ENCODE measurements around the gene INTS15. TPM values are rescaled to one million over a fixed set of nuclear protein-coding genes. Genes with fewer than 3 reads are reported as not detected.

INTS15 gene
- total RNA-seq, 1 experiment from 2014 or later: 16.2 TPM

DNA sequence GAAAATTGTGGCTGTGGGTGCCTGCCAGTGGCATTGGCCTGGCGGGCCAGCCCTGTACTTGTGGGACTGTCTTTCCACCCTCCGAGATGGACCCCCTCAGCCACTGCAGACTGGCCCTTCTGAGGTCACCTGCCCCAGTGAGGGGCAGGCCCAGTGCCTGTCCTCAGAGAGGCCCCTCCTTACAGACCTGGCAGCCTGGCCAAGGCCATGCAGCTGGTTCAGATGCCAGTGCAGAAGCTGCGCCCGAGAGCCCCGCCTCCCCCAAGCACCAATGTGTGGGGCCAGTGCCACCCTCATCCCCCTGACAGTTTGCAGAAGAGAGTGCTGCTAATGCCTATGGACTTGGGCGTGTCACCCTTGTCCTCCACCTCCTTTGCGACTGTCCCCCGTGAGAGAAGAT lies 57.3 kb downstream of the INTS15 start:
- no peak for DNase-seq
- no peaks in the 10 kb centered on the region for H3K27me3 ChIP-seq
- H3K4me3 ChIP-seq: no peak overlapping the region
- peaks cover 44% of the 10 kb centered on the region for H3K36me3 ChIP-seq
- no peaks in the 10 kb centered on the region for H3K9me3 ChIP-seq

DNA sequence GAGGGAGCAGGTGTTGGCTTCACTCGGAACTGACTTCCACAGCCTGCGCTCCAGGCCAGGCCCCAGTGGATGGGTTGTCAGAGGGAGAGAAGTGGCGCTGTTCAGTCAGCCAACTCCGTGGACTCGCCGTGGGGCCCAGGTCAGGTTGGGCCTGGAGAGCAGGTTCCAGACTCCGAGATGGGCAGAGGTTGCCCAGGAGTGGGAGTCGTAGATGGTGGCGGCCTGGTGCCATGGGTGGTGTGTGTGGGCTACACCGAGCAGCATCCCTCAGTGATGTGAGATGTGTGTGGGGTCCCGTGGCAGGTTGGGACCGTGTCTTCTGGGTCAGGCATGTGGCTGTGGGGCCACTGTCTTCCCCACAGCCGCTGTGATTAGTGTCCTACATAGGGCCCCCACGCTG lies 57.7 kb downstream of the INTS15 start:
- Histone ChIP-seq H3K4me3 (no peak overlapping the region), H3K36me3 (peaks cover 43% of the 10 kb centered on the region), H3K27me3 (no peaks in the 10 kb centered on the region), H3K9me3 (no peaks in the 10 kb centered on the region)
- DNase-seq: no peak

- no peaks in the 10 kb centered on the region for H3K27me3 ChIP-seq
- no peaks in the 10 kb centered on the region for H3K9me3 ChIP-seq
- DNase-seq: no peak
- H3K36me3 ChIP-seq: peaks cover 38% of the 10 kb centered on the region
- no peak overlapping the region for H3K4me3 ChIP-seq
Measured at GRCh38 chr7:6648066-6648814, 58.4 kb downstream of the INTS15 start.

DNA sequence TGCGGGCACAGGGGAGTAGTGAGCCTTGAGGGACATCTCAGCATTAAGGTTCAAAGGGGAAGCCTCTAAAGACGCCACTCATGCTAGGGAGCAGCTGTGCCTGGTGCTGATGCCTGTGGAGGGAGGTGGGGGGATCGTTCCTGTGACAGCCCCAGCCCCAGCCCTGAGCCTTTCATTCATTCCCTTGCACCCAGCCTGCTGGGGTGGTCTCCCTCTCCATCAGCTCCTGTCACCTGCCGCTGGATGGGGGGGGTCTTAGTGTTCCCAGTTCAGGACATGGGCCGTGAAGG lies 58.9 kb downstream of the INTS15 start:
- H3K4me3 ChIP-seq: no peak overlapping the region
- no peaks in the 10 kb centered on the region for H3K27me3 ChIP-seq
- peaks cover 36% of the 10 kb centered on the region for H3K36me3 ChIP-seq
- no peaks in the 10 kb centered on the region for H3K9me3 ChIP-seq
- DNase-seq: no peak

DNA sequence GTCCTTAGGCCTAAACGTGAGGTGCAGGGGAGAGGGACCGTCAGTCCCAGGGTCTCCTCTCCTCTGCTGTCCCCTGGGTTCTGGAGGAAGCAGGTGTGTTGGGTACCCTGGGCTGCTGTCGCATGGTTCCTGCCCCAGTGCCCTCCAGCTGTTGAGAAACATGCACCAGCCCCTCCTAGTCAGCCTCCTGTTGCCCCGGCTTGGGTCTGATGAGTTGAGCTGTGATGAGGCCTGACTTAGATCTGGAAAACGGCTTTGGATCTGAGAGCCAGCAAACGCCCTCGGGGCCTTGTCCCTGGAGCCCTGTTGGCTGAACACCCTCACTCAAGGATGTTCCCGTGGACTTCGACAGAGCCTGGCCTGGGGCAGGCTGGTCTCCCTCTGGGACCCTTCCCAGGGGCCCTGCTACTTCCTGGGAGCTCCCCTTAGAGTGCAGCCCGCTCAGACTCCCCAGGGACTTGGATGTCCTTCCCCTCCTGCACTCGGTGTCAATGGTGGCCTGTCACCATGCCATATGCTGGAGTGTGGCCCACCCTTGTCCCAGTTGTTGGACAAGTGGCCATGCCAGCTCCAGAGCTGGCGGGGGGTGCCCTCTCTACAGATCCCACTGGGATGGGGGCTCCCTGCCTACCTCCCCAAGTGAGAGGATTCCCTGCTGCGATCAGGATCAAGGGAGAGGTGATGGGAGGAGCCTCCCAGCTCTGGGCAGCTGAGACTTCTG lies 59.6 kb downstream of the INTS15 start:
- Histone ChIP-seq H3K4me3 (no peak overlapping the region), H3K9me3 (no peaks in the 10 kb centered on the region), H3K27me3 (no peaks in the 10 kb centered on the region), H3K36me3 (peaks cover 35% of the 10 kb centered on the region)
- no peak for DNase-seq

- Histone ChIP-seq H3K27me3 (no peaks in the 10 kb centered on the region), H3K36me3 (peaks cover 33% of the 10 kb centered on the region), H3K4me3 (no peak overlapping the region), H3K9me3 (no peaks in the 10 kb centered on the region)
- DNase-seq: no peak
Measured at GRCh38 chr7:6650086-6650485, 60.3 kb downstream of the INTS15 start.

DNA sequence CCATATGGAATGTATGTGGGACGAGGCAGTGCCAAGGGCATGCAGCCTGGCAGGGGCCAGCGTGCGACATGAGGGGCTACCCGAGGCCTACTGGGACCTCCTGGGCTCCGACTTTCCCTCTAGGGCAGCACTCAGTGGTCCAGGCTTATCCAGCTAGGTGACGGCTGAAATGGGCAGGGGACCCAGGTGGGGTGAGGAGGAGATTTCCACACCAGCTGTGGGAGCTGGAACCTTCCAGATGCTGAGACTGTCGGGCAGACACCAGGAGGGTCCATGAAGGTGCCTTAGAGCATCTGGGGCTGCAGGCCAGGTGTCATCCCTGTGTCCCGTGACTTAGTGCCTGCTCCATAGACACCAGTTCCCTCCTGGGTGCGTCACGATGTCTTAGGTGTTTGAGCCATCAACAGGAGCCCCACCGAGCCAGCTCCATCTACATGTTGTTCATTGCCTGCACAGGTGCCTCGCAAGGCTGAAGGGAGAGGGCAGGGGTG lies 60.7 kb downstream of the INTS15 start:
- Histone ChIP-seq H3K36me3 (peaks cover 32% of the 10 kb centered on the region), H3K4me3 (no peak overlapping the region), H3K27me3 (no peaks in the 10 kb centered on the region), H3K9me3 (no peaks in the 10 kb centered on the region)
- DNase-seq: no peak

GRCh38 chr7:6651851-6652445 lies 62.1 kb downstream of the INTS15 start:
- Histone ChIP-seq H3K27me3 (no peaks in the 10 kb centered on the region), H3K36me3 (peaks cover 29% of the 10 kb centered on the region), H3K4me3 (no peak overlapping the region), H3K9me3 (no peaks in the 10 kb centered on the region)
- no peak for DNase-seq

GRCh38 chr7:6652446-6653011 lies 62.7 kb downstream of the INTS15 start:
- no peak for DNase-seq
- no peaks in the 10 kb centered on the region for H3K27me3 ChIP-seq
- H3K9me3 ChIP-seq: no peaks in the 10 kb centered on the region
- H3K4me3 ChIP-seq: no peak overlapping the region
- H3K36me3 ChIP-seq: peaks cover 29% of the 10 kb centered on the region

DNA sequence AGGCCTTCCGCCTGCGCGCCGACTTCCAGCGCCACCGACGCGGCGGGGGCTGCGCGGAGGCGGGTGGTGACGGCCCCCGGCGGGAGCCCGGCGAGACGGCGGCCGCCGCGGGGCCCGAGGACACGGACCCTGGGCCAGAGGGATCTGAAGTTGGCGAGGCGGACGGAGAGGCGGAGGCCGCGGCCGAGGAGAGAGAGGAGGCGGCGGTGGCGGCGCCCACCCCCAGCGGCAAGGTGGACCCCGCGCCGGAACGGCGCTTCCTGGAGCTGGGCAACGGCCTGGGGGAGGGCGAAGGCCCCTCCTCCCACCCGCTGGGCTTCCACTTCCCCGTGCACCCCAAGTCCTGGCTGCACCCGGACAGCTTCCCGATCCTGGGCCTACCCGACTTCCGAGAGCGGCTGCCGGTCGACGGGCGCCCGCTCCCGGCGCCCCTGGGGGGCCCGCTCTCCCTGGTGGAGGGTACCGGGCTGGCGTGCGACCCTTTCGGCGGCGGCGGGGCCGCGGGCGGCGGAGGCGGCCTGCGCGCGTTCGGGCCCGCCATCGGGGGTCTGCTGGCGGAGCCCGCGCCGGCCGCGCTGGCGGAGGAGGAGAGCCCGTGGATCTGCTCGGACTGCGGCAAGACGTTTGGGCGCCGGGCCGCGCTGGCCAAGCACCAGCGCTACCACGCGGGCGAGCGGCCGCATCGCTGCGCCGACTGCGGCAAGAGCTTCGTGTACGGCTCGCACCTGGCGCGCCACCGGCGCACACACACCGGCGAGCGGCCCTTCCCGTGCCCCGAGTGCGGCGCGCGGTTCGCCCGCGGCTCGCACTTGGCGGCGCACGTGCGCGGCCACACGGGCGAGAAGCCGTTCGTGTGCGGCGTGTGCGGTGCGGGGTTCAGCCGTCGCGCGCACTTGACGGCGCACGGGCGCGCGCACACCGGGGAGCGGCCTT lies 63.5 kb downstream of the INTS15 start:
- DNase-seq: no peak
- Histone ChIP-seq H3K4me3 (no peak overlapping the region), H3K27me3 (no peaks in the 10 kb centered on the region), H3K9me3 (no peaks in the 10 kb centered on the region), H3K36me3 (peaks cover 29% of the 10 kb centered on the region)

DNA sequence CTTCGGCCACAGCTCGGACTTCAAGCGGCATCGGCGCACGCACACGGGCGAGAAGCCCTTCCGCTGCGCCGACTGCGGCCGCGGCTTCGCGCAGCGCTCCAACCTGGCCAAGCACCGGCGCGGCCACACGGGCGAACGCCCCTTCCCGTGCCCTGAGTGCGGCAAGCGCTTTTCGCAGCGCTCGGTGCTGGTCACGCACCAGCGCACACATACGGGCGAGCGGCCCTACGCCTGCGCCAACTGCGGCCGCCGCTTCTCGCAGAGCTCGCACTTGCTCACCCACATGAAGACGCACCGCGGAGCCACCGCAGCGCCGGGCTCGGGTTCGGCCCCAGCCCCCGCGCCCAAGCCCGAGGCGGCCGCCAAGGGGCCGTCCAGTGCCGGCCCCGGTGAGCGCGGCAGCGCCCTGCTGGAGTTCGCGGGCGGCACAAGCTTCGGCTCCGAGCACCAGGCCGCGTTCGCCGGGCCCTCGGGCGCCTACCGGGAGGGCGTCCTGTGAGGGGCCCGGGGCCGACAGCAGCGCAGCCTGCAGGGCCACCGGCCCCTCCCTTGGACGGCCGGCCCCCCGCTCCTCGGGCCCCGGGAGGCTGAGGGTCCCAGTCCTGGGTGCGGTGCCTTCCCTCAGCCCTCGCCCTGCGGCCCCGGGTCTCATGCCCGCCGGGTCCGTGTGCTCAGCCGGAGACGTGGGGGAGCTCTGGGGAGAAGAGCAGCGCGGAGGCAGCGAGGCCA lies 64.5 kb downstream of the INTS15 start:
- Histone ChIP-seq H3K36me3 (peaks cover 25% of the 10 kb centered on the region), H3K4me3 (no peak overlapping the region), H3K9me3 (no peaks in the 10 kb centered on the region), H3K27me3 (no peaks in the 10 kb centered on the region)
- DNase-seq: no peak

DNA sequence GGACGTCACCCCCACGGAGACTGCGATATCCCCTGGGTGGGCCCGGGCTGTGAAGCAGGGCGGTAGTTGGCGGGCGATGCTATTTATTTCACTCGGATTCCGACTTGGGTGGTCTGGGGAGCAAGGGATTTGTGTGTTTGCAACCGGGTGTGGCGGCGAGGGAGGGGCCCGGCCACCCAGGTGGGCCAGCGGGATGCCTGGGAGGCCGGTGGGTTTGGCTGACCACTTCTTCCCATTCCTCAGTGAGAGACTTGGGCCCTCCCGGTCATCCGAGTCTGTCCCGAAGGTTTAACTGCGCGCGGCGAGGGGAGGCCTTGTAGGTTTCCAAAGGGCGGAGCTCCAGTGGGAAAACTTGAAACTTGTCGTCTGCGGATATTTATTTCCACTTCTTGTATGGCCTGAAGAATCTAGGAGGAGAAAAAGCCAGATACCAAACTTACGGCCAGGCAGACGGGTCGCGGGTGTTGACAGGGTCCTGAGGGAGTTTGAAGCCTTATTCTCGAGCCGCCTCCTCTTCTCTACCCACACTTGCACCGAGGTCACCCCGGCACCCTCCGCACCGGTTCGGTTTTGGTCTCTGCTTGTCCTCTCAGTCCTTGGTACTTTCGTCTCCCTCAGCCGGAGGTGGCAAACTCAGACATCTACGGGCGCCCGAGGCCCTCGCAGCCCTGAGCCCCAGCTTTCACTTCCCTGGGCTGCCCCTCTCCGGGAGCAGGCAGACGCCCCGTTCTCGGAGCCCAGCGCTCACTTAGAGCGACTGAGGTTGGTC lies 65.2 kb downstream of the INTS15 start:
- Histone ChIP-seq H3K36me3 (peaks cover 20% of the 10 kb centered on the region), H3K27me3 (no peaks in the 10 kb centered on the region), H3K9me3 (no peaks in the 10 kb centered on the region), H3K4me3 (no peak overlapping the region)
- no peak for DNase-seq

DNA sequence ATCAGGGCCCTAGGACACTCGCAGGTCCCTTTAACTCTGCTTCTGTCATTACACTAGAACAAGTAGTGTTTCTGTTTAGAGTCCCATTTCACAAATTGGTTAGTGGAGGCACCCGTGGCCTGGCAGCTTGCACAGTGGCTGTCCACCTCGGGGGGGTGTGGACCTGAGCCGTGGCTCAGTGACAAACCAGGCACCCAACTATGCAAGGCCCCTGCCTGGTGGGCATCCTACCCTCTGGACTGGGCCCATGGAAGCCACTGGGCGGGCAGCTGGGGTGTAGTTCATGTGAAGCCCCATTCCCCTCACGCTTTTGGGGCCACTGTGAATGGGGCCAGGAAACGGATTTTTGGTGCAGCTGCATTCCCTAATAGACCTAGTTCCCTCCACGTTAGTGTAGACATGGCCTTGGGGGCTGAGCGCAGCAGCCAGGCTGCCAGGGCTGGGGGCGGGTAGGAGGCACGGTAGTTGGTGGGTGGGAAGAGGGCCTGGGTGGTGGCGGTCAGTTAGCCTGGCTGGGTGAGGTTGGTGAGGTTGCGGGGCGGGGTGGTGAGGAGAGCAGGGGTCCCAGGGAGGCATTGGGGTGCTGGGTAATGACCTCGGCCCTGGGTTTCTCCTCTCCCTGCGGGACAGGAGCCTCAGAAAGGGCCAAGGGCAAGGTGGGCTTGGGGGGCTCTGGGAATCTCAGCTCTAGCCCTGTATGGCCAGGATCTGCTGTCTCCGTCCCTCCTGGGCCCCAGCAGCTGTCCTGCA lies 66.0 kb downstream of the INTS15 start:
- Histone ChIP-seq H3K27me3 (no peaks in the 10 kb centered on the region), H3K9me3 (no peaks in the 10 kb centered on the region), H3K4me3 (no peak overlapping the region), H3K36me3 (peaks cover 16% of the 10 kb centered on the region)
- DNase-seq: no peak

DNA sequence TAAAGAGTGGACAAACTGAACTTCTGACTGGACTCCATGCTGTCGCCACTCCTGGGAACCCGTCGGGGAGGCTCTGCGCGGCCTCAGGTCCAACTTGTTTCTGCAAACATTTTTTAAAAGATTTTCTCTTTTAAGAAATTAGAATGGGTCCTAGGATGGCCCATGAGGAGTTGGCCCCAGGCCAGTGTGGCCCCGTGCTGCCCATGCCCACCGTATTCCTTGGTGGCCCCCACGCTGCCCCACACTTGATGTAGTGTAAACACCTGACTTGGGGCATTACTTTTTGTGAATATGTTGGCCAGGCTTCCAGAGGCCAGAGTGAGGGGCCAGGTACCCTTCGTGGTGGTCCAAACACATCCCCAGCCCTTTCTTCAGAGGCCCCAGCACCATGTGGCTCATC lies 66.6 kb downstream of the INTS15 start:
- Histone ChIP-seq H3K36me3 (peaks cover 11% of the 10 kb centered on the region), H3K4me3 (no peak overlapping the region), H3K9me3 (no peaks in the 10 kb centered on the region), H3K27me3 (no peaks in the 10 kb centered on the region)
- DNase-seq: no peak
